ENCODE data around the gene CUEDC2.

DNA sequence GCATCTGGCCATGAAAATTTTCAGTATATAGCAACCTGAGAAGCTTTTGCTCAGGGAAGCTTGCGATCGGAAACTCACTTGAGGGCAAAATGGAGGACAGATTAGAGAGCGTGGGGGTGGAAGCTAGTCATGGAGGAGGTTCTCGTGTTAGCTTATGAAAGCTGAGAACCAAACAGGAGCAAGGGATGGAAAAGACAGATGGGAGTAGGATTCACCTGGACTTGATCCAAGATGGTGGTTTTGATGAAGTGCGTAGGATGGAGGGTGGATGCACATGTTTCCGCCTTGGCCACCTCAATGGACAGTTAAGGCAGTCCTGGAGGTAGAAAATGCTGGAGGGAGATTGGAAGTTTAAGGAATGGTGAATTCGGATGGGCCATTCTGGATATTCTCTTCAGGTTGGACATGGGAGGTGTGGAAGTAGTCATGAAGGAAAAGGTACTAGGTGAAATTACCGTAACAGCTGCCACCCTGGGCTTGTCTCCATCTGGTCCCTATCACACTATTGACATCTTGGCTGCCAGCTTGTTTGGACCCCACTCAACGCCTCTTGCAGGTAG lies 25.3 kb upstream of the CUEDC2 start:
- TF ChIP-seq, protein P1, sequence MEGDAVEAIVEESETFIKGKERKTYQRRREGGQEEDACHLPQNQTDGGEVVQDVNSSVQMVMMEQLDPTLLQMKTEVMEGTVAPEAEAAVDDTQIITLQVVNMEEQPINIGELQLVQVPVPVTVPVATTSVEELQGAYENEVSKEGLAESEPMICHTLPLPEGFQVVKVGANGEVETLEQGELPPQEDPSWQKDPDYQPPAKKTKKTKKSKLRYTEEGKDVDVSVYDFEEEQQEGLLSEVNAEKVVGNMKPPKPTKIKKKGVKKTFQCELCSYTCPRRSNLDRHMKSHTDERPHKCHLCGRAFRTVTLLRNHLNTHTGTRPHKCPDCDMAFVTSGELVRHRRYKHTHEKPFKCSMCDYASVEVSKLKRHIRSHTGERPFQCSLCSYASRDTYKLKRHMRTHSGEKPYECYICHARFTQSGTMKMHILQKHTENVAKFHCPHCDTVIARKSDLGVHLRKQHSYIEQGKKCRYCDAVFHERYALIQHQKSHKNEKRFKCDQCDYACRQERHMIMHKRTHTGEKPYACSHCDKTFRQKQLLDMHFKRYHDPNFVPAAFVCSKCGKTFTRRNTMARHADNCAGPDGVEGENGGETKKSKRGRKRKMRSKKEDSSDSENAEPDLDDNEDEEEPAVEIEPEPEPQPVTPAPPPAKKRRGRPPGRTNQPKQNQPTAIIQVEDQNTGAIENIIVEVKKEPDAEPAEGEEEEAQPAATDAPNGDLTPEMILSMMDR (IDR thresholded peaks at IDR 0.05; ENCODE audit: insufficient read depth, low read length, poor library complexity, severe bottlenecking): no peak
- TF ChIP-seq EZH2phosphoT487 (conservative IDR thresholded peaks at IDR 0.05; ENCODE audit: low read length): no peak
